ENCODE results near the gene INPP5A. TPM values are rescaled to one million over a fixed set of nuclear protein-coding genes. Genes with fewer than 3 reads are reported as not detected.
"Not testable (repeated sequence)": the region's sequence is repeated elsewhere in the genome, so short reads cannot be mapped to it uniquely, and the experiment has no call there.

INPP5A gene
- total RNA-seq, 1 donor from 2014 or later: 108 TPM

GRCh38 chr10:132742837-132743194, 205.2 kb downstream of the INPP5A start:
- ATAC-seq (no peak), DNase-seq (no peak)
- intact Hi-C loops (cut with micrococcal nuclease): no loop called here

- DNase-seq; intact Hi-C loops (cut with micrococcal nuclease); ATAC-seq: not testable (repeated sequence)
Observed at GRCh38 chr10:132743196-132743924, 205.8 kb downstream of the INPP5A start.

DNA sequence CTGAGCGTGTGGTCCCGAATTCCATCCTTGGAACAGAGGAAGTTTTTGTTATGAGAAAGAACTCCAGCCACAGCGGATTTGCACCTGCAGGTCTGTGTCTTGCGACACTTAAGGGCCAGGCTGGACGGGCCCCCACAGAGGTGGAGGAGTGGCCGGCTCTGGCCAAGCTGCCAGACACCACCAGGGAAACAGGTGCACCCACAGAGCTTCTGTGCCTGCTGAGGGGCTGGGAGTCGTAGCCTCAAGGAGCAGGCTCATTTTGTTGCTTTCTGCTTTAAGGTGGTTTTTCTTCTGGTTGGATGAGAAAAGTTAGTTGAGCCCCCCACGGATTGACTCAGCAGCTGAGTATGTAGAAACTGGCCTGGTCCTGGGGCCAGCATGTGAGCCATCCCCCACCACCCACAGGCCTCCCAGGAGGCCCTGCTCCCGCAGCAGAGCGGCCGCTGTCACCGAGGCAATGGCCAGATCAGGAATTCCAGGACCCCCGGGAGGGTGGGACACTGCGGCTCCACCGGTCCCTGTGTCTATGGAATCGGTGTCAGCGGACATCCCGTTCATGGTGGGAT, 206.4 kb downstream of the INPP5A start:
- intact Hi-C loops (cut with micrococcal nuclease): no loop called here
- no peak for DNase-seq
- no peak for ATAC-seq

- ATAC-seq (no peak), DNase-seq (no peak)
- intact Hi-C loops (cut with micrococcal nuclease): no loop called here
Observed at GRCh38 chr10:132744839-132745238, 207.3 kb downstream of the INPP5A start.

- DNase-seq (no peak), ATAC-seq (no peak)
- intact Hi-C loops (cut with micrococcal nuclease): no loop called here
Observed at GRCh38 chr10:132745511-132745910, 207.9 kb downstream of the INPP5A start.

DNA sequence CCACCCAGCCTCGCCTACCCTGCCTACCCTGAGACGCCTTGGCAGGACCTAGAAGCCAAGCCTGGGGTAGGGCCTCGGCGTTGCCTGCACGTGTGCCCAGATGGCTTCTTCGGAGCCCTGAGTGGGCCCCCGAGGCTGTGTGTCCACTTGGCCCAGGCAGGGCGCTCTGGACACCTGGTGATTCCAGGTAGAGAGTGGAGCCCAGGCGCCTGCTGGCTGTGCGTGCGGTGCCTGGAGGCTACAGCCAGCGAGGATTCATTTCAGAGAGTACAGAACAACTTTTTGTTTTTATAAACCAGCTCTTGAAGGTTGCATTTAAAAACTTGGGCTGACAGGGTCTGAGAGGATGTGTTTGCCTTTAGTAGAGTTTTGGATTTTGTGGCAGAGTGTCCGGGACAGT, 208.4 kb downstream of the INPP5A start:
- ATAC-seq (no peak), DNase-seq (no peak)
- intact Hi-C loops (cut with micrococcal nuclease): no loop called here

- no peak for ATAC-seq
Observed at GRCh38 chr10:132746386-132746785, 208.8 kb downstream of the INPP5A start.

DNA sequence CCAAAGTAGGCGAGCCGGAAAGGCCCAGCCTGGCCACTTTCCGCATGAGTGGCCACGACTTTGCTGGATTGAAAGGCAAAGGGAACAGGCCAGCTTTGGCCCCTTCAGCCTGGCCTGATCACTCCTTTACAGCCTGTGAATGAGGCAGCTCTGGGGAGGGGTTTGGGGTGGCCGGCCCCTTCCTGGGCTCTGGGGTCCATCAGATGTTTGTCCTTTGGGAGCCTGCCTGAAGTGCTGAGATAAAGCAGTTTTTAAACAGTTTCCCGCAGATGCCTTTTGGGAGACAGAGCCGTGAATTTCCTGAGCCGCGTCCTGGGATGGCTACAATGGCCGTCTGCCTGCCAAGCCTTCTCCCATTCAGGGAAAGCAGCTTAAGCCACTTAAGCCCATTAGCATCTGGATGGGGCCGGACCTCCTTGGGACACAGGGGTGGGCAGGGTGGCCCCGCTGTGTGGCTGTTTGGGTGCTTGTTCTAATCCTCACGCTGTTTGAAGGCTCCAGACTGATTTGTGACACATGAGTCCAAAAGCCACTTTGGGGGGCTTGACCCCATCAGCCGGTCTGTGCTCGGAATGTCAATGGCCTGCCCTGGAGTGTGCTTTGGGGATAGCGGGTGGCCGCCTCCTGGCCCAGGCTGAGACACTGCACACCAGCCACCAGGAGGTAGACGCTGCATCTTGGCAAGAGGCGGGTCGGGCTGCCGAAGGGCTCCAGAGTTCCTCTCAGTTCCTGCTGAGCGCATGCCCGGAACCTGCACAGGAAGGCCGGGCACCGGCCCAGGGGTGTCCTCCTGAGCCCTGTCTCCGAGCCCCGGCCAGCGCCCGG, 209.4 kb downstream of the INPP5A start:
- intact Hi-C loops (cut with micrococcal nuclease): no loop called here
- ATAC-seq (no peak), DNase-seq (no peak)

More at GRCh38 chr10:132746386-132746785, 208.8 kb downstream of the INPP5A start:
- intact Hi-C loops (cut with micrococcal nuclease): no loop called here
- DNase-seq: no peak

DNA sequence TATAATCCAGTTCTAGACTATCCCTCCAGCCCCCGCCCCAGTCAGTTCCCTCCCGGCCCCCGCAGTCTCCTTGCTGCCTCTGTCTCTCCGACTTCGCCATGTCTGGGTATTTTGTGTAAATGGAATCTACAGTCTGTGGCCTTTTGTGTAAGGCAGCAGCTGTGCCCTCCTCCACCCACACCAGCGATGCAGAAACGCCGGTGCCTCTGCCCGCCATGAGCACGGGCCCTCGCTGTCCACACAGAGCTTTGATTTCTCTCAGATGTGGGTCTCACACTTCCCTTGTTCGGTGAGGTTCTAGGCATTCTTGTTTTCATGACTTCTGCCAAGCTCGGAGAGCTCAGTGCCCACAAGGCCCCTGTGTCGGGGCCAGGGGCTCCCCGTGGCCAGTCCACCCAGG, 210.5 kb downstream of the INPP5A start:
- ATAC-seq: no peak
- intact Hi-C loops (cut with micrococcal nuclease): no loop called here
- DNase-seq: no peak

DNA sequence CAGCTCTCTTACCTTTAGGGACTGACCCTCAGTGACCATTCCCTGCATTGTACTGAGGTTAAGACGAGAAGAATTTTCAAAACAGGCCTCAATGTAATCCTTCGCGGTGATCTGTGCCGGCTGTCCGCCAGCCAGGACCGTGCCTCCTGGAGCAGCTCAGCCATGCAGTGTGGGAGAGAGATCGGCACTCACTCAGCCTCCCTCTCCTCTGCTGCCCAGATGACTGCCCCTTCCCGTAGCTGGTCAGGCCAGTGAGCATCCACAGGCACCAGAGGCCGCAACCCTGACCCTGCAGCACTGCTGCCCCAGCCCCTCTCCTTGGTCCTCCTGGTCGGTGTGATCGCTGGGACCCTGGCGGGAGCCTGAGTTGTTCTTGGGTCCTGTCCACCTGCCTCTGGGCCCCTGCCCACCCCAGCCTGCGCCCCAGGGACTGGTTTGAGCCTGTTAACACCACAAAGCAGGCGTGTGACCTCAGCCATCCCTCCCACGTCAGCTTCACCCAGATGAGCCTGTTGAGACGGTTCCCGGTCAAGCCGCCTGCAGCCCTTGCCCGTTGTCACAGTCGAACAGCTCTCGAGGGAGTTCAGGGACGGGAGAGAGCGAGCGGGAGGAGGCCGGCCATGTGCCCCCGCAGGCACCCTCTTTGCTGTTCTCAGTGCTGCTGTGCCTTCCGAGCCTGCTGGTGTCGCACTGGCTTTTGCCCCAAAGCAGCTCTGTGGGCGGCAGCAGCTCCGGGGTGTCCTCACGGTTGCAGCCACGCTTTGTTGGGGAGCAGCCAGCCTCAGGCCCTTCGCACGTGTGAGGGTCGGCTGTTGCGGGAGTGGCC, 211.2 kb downstream of the INPP5A start:
- DNase-seq: no peak
- intact Hi-C loops (cut with micrococcal nuclease): no loop called here
- ATAC-seq: no peak

DNA sequence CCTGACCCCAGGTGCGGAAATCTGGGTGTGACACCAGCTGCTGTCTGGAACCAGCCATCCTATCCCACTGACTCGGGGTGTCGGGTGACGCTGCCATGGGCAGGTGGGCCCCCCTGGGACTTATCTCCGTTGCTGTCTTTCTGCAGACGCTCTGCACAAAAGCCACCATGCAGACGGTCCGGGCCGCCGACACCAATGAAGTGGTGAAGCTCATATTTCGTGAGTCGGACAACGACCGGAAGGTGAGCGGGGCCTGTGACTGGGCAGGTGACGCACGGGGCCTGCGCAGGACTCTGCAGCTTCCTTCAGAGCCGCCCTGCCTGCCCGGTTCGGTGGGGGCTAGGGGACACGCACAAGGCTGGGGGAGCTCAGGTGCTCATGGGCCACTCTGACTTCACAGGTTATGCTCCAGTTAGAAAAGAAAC, 211.8 kb downstream of the INPP5A start:
- intact Hi-C loops (cut with micrococcal nuclease): no loop called here
- ATAC-seq (no peak), DNase-seq (no peak)

DNA sequence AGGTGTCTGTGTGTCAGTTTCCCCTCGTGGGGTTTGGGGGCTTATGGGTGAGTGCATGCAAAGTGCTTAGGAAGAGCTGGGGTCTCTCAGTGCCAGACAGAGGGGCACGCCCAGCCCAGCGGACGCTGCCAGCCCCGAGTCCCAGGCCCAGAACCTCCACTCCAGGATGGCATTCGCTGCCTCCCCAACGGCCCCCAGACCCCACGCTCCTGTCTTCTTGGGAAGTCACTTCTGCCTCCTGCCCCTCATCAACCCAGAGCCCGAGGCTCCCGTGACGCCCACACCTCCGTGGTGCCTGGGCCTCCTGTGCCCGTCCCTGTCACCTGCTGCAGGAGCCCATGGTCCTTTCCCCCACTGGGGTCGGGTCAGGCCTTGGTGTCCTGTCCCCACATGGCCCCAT, 213.3 kb downstream of the INPP5A start:
- no peak for ATAC-seq
- intact Hi-C loops (cut with micrococcal nuclease): no loop called here
- DNase-seq: no peak

GRCh38 chr10:132752378-132752777, 214.8 kb downstream of the INPP5A start:
- peak; percentile 11 for ATAC-seq
- DNase-seq: no peak
- intact Hi-C loops (cut with micrococcal nuclease): no loop called here

GRCh38 chr10:132752961-132753360, 215.4 kb downstream of the INPP5A start:
- no peak for DNase-seq
- intact Hi-C loops (cut with micrococcal nuclease): no loop called here
- no peak for ATAC-seq

DNA sequence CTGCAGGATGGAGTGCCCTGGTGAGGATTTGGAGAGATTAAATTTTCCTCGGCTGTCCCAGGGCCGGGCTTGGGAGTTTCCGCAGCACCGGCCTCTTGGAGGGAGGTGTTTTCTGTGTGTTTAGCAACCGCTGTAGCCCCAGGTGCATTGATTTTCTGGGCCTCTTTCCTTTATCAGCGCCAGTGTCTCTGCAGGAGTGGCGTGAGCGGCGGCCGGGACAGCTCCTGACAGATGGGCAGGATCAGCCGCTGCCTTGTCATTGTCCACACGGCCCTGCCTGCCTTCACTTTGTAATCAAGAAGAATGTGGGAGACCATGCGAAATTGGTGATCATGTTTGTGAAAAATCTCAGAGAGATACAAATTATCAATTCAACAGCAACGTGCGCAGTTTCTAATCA, 216.0 kb downstream of the INPP5A start:
- intact Hi-C loops (cut with micrococcal nuclease): no loop called here
- no peak for ATAC-seq

GRCh38 chr10:132754071-132754470, 216.5 kb downstream of the INPP5A start:
- ATAC-seq (no peak), DNase-seq (no peak)
- intact Hi-C loops (cut with micrococcal nuclease): no loop called here

More for the DNA sequence above, 216.0 kb downstream of the INPP5A start:
- DNase-seq: no peak

- intact Hi-C loops (cut with micrococcal nuclease): no loop called here
- DNase-seq (no peak), ATAC-seq (no peak)
Observed at GRCh38 chr10:132755166-132755711, 217.7 kb downstream of the INPP5A start.

- no peak for ATAC-seq
- DNase-seq: no peak
- intact Hi-C loops (cut with micrococcal nuclease): no loop called here
Observed at GRCh38 chr10:132756591-132756990, 219.0 kb downstream of the INPP5A start.

DNA sequence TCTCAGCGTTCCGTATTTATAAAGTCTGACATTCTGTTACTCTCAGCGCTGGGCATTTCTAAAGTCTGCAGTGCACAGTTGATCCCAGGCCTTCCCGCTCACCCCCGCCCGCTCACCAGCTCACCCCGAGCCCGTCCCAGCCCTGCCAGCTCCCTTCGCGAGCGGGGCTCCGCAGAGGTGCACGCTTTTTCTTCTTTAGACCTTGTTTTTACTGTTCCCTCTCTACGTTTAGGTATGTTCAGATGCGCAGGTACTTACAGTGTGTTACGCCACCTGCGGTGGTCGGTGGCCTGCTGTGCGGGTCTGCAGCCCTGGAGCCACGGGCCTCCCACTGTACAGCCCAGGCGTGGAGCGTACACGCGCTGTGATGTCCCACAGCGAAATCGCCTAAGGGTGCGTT, 219.6 kb downstream of the INPP5A start:
- intact Hi-C loops (cut with micrococcal nuclease): no loop called here
- DNase-seq (no peak), ATAC-seq (no peak)
